HCT116 (cell line): ENCODE measurements around the gene TFF2. TPM values are rescaled to one million over a fixed set of nuclear protein-coding genes. Genes with fewer than 3 reads are reported as not detected.

Experiments used
- ATAC-seq: fragments of 200-7000 bp; cut with Tn5 transposase; 2 replicates; pipeline ENCODE4 v1.9.1; 2020; ENCODE audit warnings: mild to moderate bottlenecking, moderate library complexity
- BruUV-seq: library from RNA; stranded (reverse); fragments of 400-500 nt; replicated peaks from 2 replicates; lab custom pipeline; 2021; lab: Mats Ljungman, UMichigan
- CTCF ChIA-PET: fragments of 300-600 bp; sonication (Branson Sonifier 250); formaldehyde crosslinking; loops from one replicate; lab custom pipeline; 2021; ENCODE audit warnings: antibody characterized with exemption; lab: Charles Lee
- POLR2A ChIA-PET: fragments of 300-600, 350-600 bp; sonication (Branson Sonifier 250); formaldehyde crosslinking; loops from one replicate; lab custom pipeline; 2021; ENCODE audit warnings: antibody characterized with exemption; lab: Charles Lee
- RAD21 ChIA-PET, 2 experiments: fragments of 300-600 bp; sonication (Branson Sonifier 250); formaldehyde crosslinking; loops; one replicate each; lab custom pipeline; 2023; ENCODE audit warnings: low total read pairs in 2 of 2; ENCODE audit not compliant: uncharacterized antibody in 2 of 2, unreplicated experiment in 2 of 2, low non-redundant PET in 1 of 2; lab: Charles Lee
- DNase-seq: peaks from one replicate; pipeline ENCODE4 v3.0.0-alpha.2; 2010; ENCODE audit warnings: low read depth, low spot score
- H2AFZ ChIP-seq: fragments of 200-600 bp; shearing (Covaris generic), sonication (generic); 2 replicates; pipeline ENCODE4 v1.6.1; 2017; ENCODE audit warnings: low read depth, mixed run types, mixed read lengths, antibody characterized with exemption, low read length; ENCODE audit not compliant: poor library complexity, severe bottlenecking
- H3K27ac ChIP-seq: 2 replicates; pipeline ENCODE4 v1.5.1; 2012; ENCODE audit warnings: low read depth, low read length
- H3K27me3 ChIP-seq: fragments of 200-600 bp; sonication (generic); 2 replicates; pipeline ENCODE4 v1.6.1; 2016; ENCODE audit warnings: mixed run types, low read length, mixed read lengths; ENCODE audit not compliant: insufficient read depth
- H3K36me3 ChIP-seq, 2 experiments: fragments of 200-500 bp in 1 of 2; fragments of 200-600 bp in 1 of 2; sonication (Bioruptor generic) in 1 of 2; sonication (generic) in 1 of 2; 2 replicates each; pipeline versions ENCODE4 v1.5.1 to v1.6.1; 2014 to 2016; ENCODE audit warnings: low read length in 2 of 2, inconsistent platforms in 1 of 2, mixed read lengths in 1 of 2, mixed run types in 1 of 2; ENCODE audit not compliant: insufficient read depth in 2 of 2, control insufficient read depth in 1 of 2
- H3K4me1 ChIP-seq, 2 experiments: fragments of 200-600 bp in 1 of 2; sonication (generic) in 1 of 2; 2 replicates each; pipeline versions ENCODE4 v1.5.1 to v1.6.1; 2012 to 2017; ENCODE audit warnings: low read length in 2 of 2, inconsistent platforms in 1 of 2, mild to moderate bottlenecking in 1 of 2, mixed read lengths in 1 of 2, mixed run types in 1 of 2, moderate library complexity in 1 of 2; ENCODE audit not compliant: insufficient read depth in 2 of 2, control insufficient read depth in 1 of 2
- H3K4me2 ChIP-seq: fragments of 200-600 bp; sonication (generic); 2 replicates; pipeline ENCODE4 v1.6.1; 2017; ENCODE audit warnings: mixed run types, low read length, mixed read lengths
- H3K4me3 ChIP-seq, 2 experiments: fragments of 200-600 bp in 1 of 2; sonication (generic) in 1 of 2; replicated peaks in 1 of 2; 2 replicates each; pipeline ENCODE4 v1.5.1; 2011 to 2016; ENCODE audit warnings: low read length in 2 of 2, control low read depth in 1 of 2, low read depth in 1 of 2, mild to moderate bottlenecking in 1 of 2, mixed read lengths in 1 of 2, mixed run types in 1 of 2
- H3K79me2 ChIP-seq: fragments of 200-600 bp; sonication (generic); 2 replicates; pipeline ENCODE4 v1.6.1; 2017; ENCODE audit warnings: mild to moderate bottlenecking, mixed run types, low read length, moderate library complexity, mixed read lengths; ENCODE audit not compliant: insufficient read depth
- H3K9ac ChIP-seq: fragments of 200-600 bp; sonication (generic); 2 replicates; pipeline ENCODE4 v1.6.1; 2016; ENCODE audit warnings: low read length, mixed read lengths
- H3K9me2 ChIP-seq: fragments of 200-600 bp; sonication (generic), shearing (Covaris generic); 2 replicates; pipeline ENCODE4 v1.6.1; 2017; ENCODE audit warnings: mixed run types, mild to moderate bottlenecking, moderate library complexity; ENCODE audit not compliant: insufficient read depth
- H3K9me3 ChIP-seq, 2 experiments: fragments of 200-500 bp in 1 of 2; fragments of 200-600 bp in 1 of 2; sonication (Bioruptor generic) in 1 of 2; sonication (generic) in 1 of 2; 2 replicates each; pipeline ENCODE4 v1.6.1; 2014 to 2017; ENCODE audit warnings: low read length in 2 of 2, mixed read lengths in 2 of 2, inconsistent platforms in 1 of 2, low read depth in 1 of 2, mild to moderate bottlenecking in 1 of 2, mixed run types in 1 of 2, moderate library complexity in 1 of 2; ENCODE audit not compliant: control insufficient read depth in 1 of 2, insufficient read depth in 1 of 2
- H4K20me1 ChIP-seq: fragments of 200-600 bp; sonication (generic), shearing (Covaris generic); 2 replicates; pipeline ENCODE4 v1.6.1; 2017; ENCODE audit warnings: mixed run types, mild to moderate bottlenecking, moderate library complexity; ENCODE audit not compliant: insufficient read depth
- CBX3 ChIP-seq: IDR thresholded peaks from 2 replicates; pipeline ENCODE4 v1.6.1; 2012; ENCODE audit warnings: low read depth
- EGR1 ChIP-seq: IDR thresholded peaks from 2 replicates; pipeline ENCODE4 v1.6.1; 2012; ENCODE audit warnings: low read depth
- ELF1 ChIP-seq: IDR thresholded peaks from 2 replicates; pipeline ENCODE4 v1.6.1; 2012; ENCODE audit warnings: low read depth, borderline replicate concordance
- FOSL1 ChIP-seq: IDR thresholded peaks from 2 replicates; pipeline ENCODE4 v1.6.1; 2012; ENCODE audit warnings: low read depth
- JUND ChIP-seq: IDR thresholded peaks from 2 replicates; pipeline ENCODE4 v1.6.1; 2012
- POLR2A ChIP-seq: IDR thresholded peaks from 2 replicates; pipeline ENCODE4 v1.7.0; 2011; ENCODE audit warnings: borderline replicate concordance; ENCODE audit not compliant: insufficient read depth, insufficient read length; ENCODE audit errors: extremely low read depth
- POLR2AphosphoS5 ChIP-seq: IDR thresholded peaks from 2 replicates; pipeline ENCODE4 v1.6.1; 2011; ENCODE audit warnings: mild to moderate bottlenecking, low read depth, low read length, moderate library complexity
- RAD21 ChIP-seq: IDR thresholded peaks from 2 replicates; pipeline ENCODE4 v1.6.1; 2012; ENCODE audit warnings: low read depth, mild to moderate bottlenecking
- SIN3A ChIP-seq: IDR thresholded peaks from 2 replicates; pipeline ENCODE4 v1.6.1; 2012; ENCODE audit warnings: low read depth
- SP1 ChIP-seq: IDR thresholded peaks from 2 replicates; pipeline ENCODE4 v1.6.1; 2012; ENCODE audit warnings: low read depth
- TCF7L2 ChIP-seq: IDR thresholded peaks from 2 replicates; pipeline ENCODE4 v1.7.0; 2011; ENCODE audit warnings: borderline replicate concordance, inconsistent platforms; ENCODE audit not compliant: insufficient read depth, insufficient read length; ENCODE audit errors: extremely low read depth
- YY1 ChIP-seq: IDR thresholded peaks from 2 replicates; pipeline ENCODE4 v1.6.1; 2011; ENCODE audit warnings: low read length, low read depth, moderate library complexity, mild to moderate bottlenecking; ENCODE audit not compliant: insufficient replicate concordance; ENCODE audit errors: extremely low read depth
- ZFX ChIP-seq: fragments of 450-650 bp; IDR thresholded peaks from 2 replicates; pipeline ENCODE4 v1.6.1; 2017
- ZNF274 ChIP-seq: fragments of 200-500 bp; sonication (Bioruptor generic); IDR thresholded peaks from 2 replicates; pipeline ENCODE4 v1.6.1; 2014; ENCODE audit warnings: mild to moderate bottlenecking, low read depth, low read length, inconsistent platforms
- intact Hi-C: fragments of 100-400 bp; cut with micrococcal nuclease; formaldehyde crosslinking; loops from 2 replicates; pipeline ENCODE4 v1.10.0; 2022
- total RNA-seq: library from RNA; stranded (reverse); gene quantifications from one replicate; pipeline ENCODE4 v1.2.1, GENCODE V29; 2021; ENCODE audit not compliant: unreplicated experiment
- TF ChIP-seq, protein P1 (sequence below), 3 experiments: fragments of 200-600 bp in 1 of 3; sonication (generic) in 1 of 3; IDR thresholded peaks in 2 of 3; conservative IDR thresholded peaks in 1 of 3; 2 replicates each; pipeline ENCODE4 v1.5.1; 2012 to 2017; ENCODE audit warnings: low read depth in 2 of 3, low read length in 2 of 3, antibody characterized with exemption in 1 of 3, borderline replicate concordance in 1 of 3, control low read depth in 1 of 3, mild to moderate bottlenecking in 1 of 3, mixed read lengths in 1 of 3, mixed run types in 1 of 3, moderate library complexity in 1 of 3; ENCODE audit not compliant: insufficient read depth in 1 of 3
- TF ChIP-seq, protein P2 (sequence below): IDR thresholded peaks from 2 replicates; pipeline ENCODE4 v1.6.1; 2012
- TF ChIP-seq, protein P3 (sequence below): IDR thresholded peaks from 2 replicates; pipeline ENCODE4 v1.6.1; 2012; ENCODE audit warnings: low read depth

Gene TFF2
- total RNA-seq, 1 experiment from 2014 or later = not detected

DNA sequence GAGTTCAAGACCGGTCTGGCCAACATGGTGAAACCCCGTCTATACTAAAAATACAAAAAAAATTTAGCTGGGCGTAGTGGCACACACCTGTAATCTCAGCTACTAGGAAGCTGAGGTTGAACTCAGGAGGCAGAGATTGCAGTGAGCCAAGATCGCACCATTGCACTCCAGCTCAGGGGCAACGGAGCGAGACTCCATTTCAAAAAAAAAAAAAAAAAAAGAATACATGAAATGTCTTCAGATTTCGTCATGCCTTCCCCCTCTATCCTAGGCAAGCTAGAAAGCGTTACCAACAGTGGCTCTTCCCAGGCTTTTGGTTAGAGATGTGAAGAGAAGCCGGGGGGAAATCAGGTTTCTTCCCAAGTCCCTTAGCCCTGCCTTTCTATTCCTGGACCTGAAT is 11.9 kb upstream of the TFF2 start:
- intact Hi-C loops = no loop called here
- H3K4me3 ChIP-seq = no peak overlapping the region
- H3K27me3 ChIP-seq = no peaks in the 10 kb centered on the region
- TF ChIP-seq EGR1 = no peak
- TF ChIP-seq POLR2A = no peak
- TF ChIP-seq TCF7L2 = no peak
- no peak for TF ChIP-seq SP1
- no peak for TF ChIP-seq ZNF274
- no peak for TF ChIP-seq YY1
- TF ChIP-seq ZFX = no peak
- TF ChIP-seq, protein P1, sequence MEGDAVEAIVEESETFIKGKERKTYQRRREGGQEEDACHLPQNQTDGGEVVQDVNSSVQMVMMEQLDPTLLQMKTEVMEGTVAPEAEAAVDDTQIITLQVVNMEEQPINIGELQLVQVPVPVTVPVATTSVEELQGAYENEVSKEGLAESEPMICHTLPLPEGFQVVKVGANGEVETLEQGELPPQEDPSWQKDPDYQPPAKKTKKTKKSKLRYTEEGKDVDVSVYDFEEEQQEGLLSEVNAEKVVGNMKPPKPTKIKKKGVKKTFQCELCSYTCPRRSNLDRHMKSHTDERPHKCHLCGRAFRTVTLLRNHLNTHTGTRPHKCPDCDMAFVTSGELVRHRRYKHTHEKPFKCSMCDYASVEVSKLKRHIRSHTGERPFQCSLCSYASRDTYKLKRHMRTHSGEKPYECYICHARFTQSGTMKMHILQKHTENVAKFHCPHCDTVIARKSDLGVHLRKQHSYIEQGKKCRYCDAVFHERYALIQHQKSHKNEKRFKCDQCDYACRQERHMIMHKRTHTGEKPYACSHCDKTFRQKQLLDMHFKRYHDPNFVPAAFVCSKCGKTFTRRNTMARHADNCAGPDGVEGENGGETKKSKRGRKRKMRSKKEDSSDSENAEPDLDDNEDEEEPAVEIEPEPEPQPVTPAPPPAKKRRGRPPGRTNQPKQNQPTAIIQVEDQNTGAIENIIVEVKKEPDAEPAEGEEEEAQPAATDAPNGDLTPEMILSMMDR (IDR thresholded peaks at IDR 0.05 in 2 of 3, conservative IDR thresholded peaks at IDR 0.05 in 1 of 3; ENCODE audit: borderline replicate concordance in 1 of 3, insufficient read depth in 1 of 3, low read depth in 2 of 3, low read length in 2 of 3) = no peak
- TF ChIP-seq CBX3 = no peak
- no peak for TF ChIP-seq POLR2AphosphoS5
- TF ChIP-seq, protein P2, sequence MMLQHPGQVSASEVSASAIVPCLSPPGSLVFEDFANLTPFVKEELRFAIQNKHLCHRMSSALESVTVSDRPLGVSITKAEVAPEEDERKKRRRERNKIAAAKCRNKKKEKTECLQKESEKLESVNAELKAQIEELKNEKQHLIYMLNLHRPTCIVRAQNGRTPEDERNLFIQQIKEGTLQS = no peak
- TF ChIP-seq RAD21 = no peak
- TF ChIP-seq FOSL1 = no peak
- no peak for TF ChIP-seq SIN3A
- no peak for TF ChIP-seq JUND
- TF ChIP-seq, protein P3, sequence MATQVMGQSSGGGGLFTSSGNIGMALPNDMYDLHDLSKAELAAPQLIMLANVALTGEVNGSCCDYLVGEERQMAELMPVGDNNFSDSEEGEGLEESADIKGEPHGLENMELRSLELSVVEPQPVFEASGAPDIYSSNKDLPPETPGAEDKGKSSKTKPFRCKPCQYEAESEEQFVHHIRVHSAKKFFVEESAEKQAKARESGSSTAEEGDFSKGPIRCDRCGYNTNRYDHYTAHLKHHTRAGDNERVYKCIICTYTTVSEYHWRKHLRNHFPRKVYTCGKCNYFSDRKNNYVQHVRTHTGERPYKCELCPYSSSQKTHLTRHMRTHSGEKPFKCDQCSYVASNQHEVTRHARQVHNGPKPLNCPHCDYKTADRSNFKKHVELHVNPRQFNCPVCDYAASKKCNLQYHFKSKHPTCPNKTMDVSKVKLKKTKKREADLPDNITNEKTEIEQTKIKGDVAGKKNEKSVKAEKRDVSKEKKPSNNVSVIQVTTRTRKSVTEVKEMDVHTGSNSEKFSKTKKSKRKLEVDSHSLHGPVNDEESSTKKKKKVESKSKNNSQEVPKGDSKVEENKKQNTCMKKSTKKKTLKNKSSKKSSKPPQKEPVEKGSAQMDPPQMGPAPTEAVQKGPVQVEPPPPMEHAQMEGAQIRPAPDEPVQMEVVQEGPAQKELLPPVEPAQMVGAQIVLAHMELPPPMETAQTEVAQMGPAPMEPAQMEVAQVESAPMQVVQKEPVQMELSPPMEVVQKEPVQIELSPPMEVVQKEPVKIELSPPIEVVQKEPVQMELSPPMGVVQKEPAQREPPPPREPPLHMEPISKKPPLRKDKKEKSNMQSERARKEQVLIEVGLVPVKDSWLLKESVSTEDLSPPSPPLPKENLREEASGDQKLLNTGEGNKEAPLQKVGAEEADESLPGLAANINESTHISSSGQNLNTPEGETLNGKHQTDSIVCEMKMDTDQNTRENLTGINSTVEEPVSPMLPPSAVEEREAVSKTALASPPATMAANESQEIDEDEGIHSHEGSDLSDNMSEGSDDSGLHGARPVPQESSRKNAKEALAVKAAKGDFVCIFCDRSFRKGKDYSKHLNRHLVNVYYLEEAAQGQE = no peak
- no peak for TF ChIP-seq ELF1
- H3K4me1 ChIP-seq = no peaks in the 10 kb centered on the region
- no peaks in the 10 kb centered on the region for H3K79me2 ChIP-seq
- no TSS peak for BruUV-seq
- no peaks in the 10 kb centered on the region for H3K9me3 ChIP-seq
- CTCF ChIA-PET = interaction anchor here (0.7 to 1.5 kb wide), 2 partner anchors 12 to 19 kb away, joined by 4 to 5 read pairs; no protein-coding TSS in a partner anchor
- no peak overlapping the region for H2AFZ ChIP-seq
- no peak overlapping the region for H3K9ac ChIP-seq
- RAD21 ChIA-PET = interaction anchor here (0.6 kb wide), 2 partner anchors 88 to 188 kb away, joined by 4 to 7 read pairs; no protein-coding TSS in a partner anchor
- DNase-seq (no peak), ATAC-seq (no peak)
- no peaks in the 10 kb centered on the region for H4K20me1 ChIP-seq
- POLR2A ChIA-PET = no interaction called here
- H3K27ac ChIP-seq = no peak overlapping the region
- no peak overlapping the region for H3K4me2 ChIP-seq
- no peaks in the 10 kb centered on the region for H3K36me3 ChIP-seq
- H3K9me2 ChIP-seq = no peaks in the 10 kb centered on the region
